Measurements from ENCODE around the gene FKBP8.
A peak's percentile ranks its signal among the peaks of the same experiment; 100 is the strongest.

FKBP8 gene

GRCh38 chr19:18587962-18588610 is 44.7 kb upstream of the FKBP8 start:
- peak overlapping the region; percentile 67 for H3K4me3 ChIP-seq (replicated peaks; ENCODE audit: low read depth, low read length)
- DNase-seq (ENCODE audit: low read depth), result no peak
- TF ChIP-seq CTCF (IDR thresholded peaks at IDR 0.05; ENCODE audit: low read length, missing control alignments), result no peak

- TF ChIP-seq CTCF (IDR thresholded peaks at IDR 0.05; ENCODE audit: low read length, missing control alignments), result no peak
- DNase-seq (ENCODE audit: low read depth), result no peak
Observed at GRCh38 chr19:18587561-18587960, 44.2 kb upstream of the FKBP8 start.

GRCh38 chr19:18586306-18586705 is 42.9 kb upstream of the FKBP8 start:
- TF ChIP-seq CTCF (IDR thresholded peaks at IDR 0.05; ENCODE audit: low read length, missing control alignments), result peak; percentile 9
- H3K4me3 ChIP-seq (replicated peaks; ENCODE audit: low read depth, low read length), result no peak overlapping the region
- DNase-seq (ENCODE audit: low read depth), result no peak

More at GRCh38 chr19:18587561-18587960, 44.2 kb upstream of the FKBP8 start:
- H3K4me3 ChIP-seq (replicated peaks; ENCODE audit: low read depth, low read length), result no peak overlapping the region

- H3K4me3 ChIP-seq (replicated peaks; ENCODE audit: low read depth, low read length), result no peak overlapping the region
- no peak for DNase-seq (ENCODE audit: low read depth)
- no peak for TF ChIP-seq CTCF (IDR thresholded peaks at IDR 0.05; ENCODE audit: low read length, missing control alignments)
Observed at GRCh38 chr19:18580311-18580710, 36.9 kb upstream of the FKBP8 start.

GRCh38 chr19:18577365-18577914 is 34.1 kb upstream of the FKBP8 start:
- no peak overlapping the region for H3K4me3 ChIP-seq (replicated peaks; ENCODE audit: low read depth, low read length)
- no peak for DNase-seq (ENCODE audit: low read depth)
- no peak for TF ChIP-seq CTCF (IDR thresholded peaks at IDR 0.05; ENCODE audit: low read length, missing control alignments)

GRCh38 chr19:18576383-18576782 is 33.0 kb upstream of the FKBP8 start:
- no peak for DNase-seq (ENCODE audit: low read depth)
- H3K4me3 ChIP-seq (replicated peaks; ENCODE audit: low read depth, low read length), result no peak overlapping the region
- no peak for TF ChIP-seq CTCF (IDR thresholded peaks at IDR 0.05; ENCODE audit: low read length, missing control alignments)

Data from fibroblast of pulmonary artery (primary cell).